PFSK-1 (cell line): Measurements from ENCODE around the gene RANBP1.

Source experiments
- FOXP2 ChIP-seq: optimal IDR thresholded peaks from 2 replicates; pipeline ENCODE3; 2011; ENCODE audit warnings: borderline replicate concordance, control low read depth, inconsistent platforms; ENCODE audit not compliant: insufficient read depth; ENCODE audit errors: extremely low read length, extremely low read depth
- POLR2AphosphoS5 ChIP-seq: IDR thresholded peaks from 2 replicates; pipeline ENCODE4 v1.6.1; 2012; ENCODE audit warnings: low read depth, mild to moderate bottlenecking, control low read depth, low read length, moderate library complexity
- REST ChIP-seq, 2 experiments: IDR thresholded peaks; 2 replicates each; pipeline versions ENCODE4 v1.6.1 to v1.8.0; 2011 to 2012; ENCODE audit warnings: low read depth in 2 of 2, low read length in 2 of 2, control low read depth in 1 of 2, inconsistent platforms in 1 of 2, mild to moderate bottlenecking in 1 of 2, moderate library complexity in 1 of 2; ENCODE audit not compliant: insufficient read depth in 1 of 2
- TAF1 ChIP-seq: IDR thresholded peaks from 2 replicates; pipeline ENCODE4 v1.6.1; 2012; ENCODE audit warnings: low read length, control low read depth, borderline replicate concordance; ENCODE audit not compliant: insufficient read depth

- no peak for TF ChIP-seq FOXP2
- no peak for TF ChIP-seq TAF1
- TF ChIP-seq REST (IDR thresholded peaks at IDR 0.05; ENCODE audit: insufficient read depth in 1 of 2, low read depth in 2 of 2, low read length in 2 of 2) = no peak
- TF ChIP-seq POLR2AphosphoS5 = no peak
Observed at GRCh38 chr22:20170170-20170569, 54.3 kb downstream of the RANBP1 start.
